ENCODE results near the gene LEPR. TPM values are rescaled to one million over a fixed set of nuclear protein-coding genes. Genes with fewer than 3 reads are reported as not detected.
"Not testable (repeated sequence)": the region's sequence is repeated elsewhere in the genome, so short reads cannot be mapped to it uniquely, and the experiment has no call there.

The LEPR gene
- total RNA-seq, 1 donor from 2014 or later, result 3.6 TPM

DNA sequence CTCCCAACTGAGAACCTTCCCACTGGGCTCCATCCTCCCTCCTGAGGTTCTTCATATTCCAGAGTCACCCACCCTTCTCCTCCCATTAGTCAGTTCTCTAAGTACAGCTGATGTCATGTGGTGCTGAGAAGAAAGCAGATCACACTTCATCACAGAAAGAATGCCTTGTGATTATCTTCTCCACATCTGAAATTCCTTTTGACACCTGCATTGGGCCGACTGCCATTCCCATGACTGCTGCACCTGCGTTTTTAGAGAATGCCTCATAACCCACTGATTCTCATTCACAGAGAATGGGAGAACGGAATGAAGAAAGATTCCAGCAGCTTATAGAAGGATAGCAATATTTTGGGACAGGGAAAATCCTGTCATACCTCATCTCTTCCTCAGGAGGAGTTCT, 14.3 kb downstream of the LEPR start:
- intact Hi-C loops (cut with micrococcal nuclease), result loop anchor here (5.0 kb wide), 1 partner anchor 42 kb away; no protein-coding TSS in a partner anchor

DNA sequence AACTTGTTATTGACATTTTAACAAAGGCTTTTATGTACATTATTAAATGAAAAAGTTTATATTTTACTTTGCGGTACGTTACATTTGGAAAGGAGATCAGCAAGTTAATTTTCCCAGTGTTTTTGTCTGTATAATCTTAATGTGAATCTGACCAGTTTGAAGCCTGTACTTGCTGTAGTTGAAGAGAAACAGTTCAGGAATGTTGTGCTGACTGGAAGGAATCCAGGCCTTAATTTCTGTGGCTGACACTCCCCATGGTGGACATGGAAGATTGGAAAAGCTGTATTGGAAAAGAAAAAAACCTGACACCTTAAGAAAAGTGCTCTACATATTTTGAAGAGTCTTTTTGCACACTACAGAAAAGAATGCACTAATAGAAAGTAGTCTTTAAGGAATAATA, 15.5 kb downstream of the LEPR start:
- intact Hi-C loops (cut with micrococcal nuclease), result no loop called here

DNA sequence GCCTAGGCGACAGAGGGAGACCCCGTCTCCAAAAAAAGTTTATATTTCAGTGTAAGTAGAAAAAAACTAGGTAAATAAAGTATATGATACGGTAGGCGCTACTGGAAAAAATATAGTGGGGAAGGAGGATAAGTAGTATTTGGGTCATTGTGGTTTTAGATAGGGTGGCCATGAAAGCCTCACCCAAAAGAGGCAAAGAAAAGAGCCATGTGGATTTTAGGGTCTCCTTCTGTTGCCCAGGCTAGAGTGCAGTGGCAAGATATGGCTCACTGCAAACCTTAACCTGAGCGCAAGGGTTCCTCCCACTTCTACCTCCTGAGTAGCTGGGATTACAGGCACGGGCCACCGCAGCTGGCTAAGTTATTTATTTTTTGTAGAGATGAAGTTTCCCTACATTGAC, 17.1 kb downstream of the LEPR start:
- intact Hi-C loops (cut with micrococcal nuclease), result no loop called here

DNA sequence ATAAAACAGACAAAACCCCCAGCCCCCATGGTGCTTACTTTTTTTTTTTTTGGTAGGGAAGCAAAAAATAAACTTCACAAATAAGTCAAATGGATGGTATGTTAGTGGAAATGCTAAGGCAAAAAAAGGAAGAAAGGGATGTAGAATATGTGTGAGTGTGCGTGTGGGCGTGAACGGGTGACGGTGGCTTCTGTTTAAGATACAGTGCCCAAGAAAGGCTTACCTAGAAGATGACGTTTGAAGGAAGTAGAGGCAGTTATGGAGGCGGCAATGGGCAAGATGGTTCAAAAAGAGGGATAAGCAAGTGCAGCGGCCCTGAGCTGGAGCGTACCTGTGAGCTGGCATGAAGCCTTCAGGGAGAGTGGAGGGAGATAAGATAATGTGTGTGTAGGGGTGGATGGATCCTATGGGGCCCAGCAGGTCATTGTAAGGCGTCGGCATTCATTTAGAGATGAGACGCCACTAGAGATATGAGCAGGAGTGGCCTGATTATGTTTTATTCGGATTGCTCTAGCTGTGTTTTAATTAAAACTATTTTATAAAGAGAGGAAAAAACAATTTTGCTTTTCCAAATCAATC, 19.9 kb downstream of the LEPR start:
- intact Hi-C loops (cut with micrococcal nuclease), result no loop called here

DNA sequence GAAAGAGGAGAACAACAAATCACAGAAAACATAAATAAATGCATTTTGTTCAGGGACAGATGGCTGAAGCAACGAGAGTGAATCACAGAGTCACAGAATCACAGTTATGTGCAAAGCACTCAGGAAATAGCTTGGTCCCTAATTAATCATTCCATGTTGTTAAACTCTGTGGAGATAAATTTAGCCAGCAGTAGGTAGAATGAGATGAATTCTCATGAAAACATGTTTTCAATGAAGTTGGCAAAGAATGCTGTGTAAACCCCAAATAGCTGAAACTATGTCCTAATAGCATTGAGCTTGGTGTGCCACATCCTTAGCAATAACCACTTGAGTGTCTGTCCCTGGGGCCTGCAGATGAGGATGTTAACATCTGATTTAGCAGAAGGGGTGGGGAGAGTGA, 20.4 kb downstream of the LEPR start:
- intact Hi-C loops (cut with micrococcal nuclease), result no loop called here

DNA sequence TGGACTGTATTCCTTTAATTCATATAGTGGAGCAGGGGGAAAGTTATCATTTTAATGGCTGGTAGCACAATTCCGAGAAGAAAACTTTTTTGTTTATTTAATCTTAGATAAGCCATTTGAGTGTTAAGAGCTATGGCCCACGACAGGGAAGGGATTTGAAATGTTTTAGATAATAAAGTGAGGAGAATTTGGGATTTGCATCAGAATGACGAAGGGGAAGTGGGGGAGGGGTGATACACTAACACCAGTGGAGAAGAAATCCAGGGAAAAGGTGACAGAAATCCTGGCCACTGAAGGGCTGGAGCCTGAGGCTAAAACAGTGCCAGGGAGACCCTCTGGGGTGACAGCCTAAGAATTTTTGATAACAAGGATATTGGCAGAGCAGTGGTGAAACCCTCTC, 21.0 kb downstream of the LEPR start:
- intact Hi-C loops (cut with micrococcal nuclease), result no loop called here

DNA sequence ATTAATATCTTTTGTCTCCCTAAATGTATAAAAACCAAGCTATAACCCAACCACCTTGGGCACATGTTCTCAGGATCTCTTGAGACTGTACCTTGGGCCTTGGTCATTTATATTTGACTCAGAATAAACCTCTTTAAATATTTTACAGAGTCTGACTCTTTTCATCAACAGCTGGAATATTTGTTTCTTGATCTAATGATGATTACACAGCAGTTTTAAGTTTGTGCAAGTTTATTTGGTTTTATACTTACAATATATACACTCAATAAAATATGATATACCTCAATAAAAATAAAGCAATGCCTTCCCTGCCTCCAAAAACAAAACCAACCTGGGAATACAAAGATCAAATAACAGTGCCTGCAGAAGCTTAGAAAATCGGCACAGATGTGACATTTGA, 22.0 kb downstream of the LEPR start:
- intact Hi-C loops (cut with micrococcal nuclease), result no loop called here

DNA sequence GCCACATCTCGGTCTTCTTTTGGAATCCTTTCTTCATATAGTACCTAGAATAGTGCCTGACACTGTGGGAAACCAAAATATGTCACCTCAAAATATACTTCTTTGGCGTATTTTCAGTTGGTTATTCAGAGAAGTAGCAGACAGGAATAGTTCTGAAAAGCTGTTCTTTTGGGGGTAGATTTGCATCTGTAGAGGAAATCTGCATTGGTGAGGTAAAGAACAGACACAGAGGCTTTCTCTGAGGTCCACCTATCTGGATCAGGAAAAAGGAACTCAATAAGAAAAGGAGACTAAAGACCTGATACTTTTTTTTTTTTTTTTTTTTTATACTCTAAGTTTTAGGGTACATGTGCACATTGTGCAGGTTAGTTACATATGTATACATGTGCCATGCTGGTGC, 23.2 kb downstream of the LEPR start:
- intact Hi-C loops (cut with micrococcal nuclease), result no loop called here

DNA sequence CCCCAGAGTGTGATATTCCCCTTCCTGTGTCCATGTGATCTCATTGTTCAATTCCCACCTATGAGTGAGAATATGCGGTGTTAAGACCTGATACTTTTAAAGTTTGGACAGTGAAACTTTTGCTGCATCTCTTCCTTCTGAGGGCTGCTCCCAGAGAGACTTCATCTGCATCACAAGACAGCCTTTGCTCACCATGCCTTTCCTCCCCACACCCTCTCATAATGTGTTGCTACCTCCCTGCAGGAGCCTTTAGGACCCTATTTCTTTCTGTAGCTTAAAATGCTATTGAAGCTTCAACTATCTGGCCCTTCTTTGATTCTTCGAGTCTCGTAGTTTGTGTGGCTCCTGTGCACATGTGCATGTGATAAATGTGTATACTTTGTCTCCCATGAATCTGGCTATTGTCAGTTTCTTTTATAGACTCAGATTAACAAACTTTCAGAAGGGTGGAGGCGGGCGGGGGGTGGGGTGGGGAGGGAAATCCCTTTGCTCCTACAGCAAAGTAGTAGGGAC, 23.7 kb downstream of the LEPR start:
- intact Hi-C loops (cut with micrococcal nuclease), result no loop called here

DNA sequence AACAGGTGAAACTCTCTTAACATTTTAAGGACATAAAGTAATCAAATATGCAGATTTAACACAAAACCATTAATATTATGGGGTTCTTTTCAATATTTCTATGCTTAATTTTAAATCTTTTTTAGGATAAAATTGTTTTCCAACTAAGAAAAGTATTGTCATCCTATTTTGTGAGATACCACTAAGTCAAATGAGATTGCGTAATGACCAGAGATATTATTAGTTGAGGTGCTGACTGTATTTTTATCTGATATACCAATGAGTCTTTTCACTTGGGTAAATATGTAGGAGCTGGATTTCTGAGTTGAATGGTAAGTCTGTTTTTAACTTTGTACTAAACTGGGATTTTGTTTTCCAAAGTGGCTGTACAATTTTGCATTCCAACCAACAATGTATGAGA, 25.4 kb downstream of the LEPR start:
- intact Hi-C loops (cut with micrococcal nuclease), result no loop called here

DNA sequence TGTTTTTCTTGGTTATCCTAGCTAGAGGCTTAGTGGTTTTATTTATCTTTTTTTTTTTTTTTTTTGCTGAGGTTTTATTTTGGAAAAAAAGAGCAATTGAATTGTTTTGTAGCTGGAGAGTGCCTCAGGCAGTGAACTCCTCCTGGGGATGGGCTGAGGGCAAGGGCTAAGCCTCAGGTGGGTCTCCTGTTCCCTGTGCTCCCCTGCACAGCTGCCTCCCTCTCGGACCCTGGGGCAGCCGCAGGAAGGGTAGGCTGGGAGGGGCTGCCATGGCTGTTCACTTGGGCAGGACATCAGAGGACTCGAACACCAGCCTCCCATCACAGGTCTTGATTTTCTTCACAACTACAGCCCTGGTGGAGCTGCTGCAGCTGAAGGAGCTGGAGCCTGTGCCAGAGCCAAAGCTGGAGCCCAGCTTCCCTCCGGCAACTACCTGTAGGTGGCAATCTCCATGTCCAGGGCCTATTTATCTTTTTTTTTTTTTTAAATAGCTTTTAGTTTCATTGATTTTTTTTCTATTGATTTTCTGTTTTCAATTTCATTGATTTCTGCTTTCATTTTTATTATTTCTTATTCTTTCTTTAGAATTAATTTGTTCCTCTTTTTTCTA, 28.9 kb downstream of the LEPR start:
- intact Hi-C loops (cut with micrococcal nuclease), result no loop called here

DNA sequence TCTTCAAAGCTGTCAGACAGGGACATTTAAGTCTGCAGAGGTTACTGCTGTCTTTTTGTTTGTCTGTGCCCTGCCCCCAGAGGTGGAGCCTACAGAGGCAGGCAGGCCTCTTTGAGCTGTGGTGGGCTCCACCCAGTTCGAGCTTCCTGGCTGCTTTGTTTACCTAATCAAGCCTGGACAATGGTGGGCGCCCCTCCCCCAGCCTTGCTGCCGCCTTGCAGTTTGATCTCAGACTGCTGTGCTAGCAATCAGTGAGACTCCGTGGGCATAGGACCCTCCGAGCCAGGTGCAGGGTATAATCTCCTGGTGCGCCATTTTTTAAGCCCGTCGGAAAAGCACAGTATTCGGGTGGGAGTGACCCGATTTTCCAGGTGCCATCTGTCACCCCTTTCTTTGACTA, 35.2 kb downstream of the LEPR start:
- intact Hi-C loops (cut with micrococcal nuclease), result loop anchor here (5.0 kb wide), 1 partner anchor 388 kb away; no protein-coding TSS in a partner anchor

DNA sequence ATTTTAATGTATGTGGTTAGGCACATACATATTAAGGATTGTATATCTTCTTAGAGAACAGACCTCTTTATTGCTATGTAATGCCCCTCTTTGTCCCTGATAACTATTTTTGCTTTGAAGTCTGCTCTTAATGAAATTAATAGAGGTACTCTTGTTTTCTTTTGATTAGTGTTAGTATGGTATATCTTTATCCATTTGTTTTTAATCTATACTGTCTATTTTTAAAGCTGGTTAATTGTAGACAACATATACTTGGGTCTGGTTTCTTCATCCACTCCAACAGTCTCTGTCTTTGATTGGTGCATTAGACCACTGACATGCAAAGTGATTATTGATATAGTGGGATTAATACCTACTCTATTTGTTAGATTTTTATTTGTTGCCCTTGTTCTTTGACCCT, 36.0 kb downstream of the LEPR start:
- intact Hi-C loops (cut with micrococcal nuclease), result loop anchor here (5.0 kb wide), 1 partner anchor 389 kb away; no protein-coding TSS in a partner anchor

DNA sequence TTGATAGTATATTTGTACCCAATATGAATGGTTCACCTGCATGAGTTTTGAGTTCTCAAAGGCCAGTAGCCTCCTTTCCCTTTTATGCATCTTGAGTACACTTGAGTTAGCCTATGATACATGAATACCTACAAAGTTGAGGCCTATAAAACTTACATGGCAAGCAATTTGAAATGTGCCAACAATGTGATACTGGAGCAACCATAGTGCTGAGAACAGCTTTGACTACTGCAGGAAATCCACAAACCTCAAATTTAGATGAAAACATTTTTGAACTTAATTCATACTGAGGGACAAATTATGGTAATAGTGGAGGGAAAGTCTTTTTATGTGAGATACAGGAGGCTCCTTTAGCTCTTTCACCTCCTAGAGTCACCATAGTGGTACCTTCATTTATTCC, 37.4 kb downstream of the LEPR start:
- intact Hi-C loops (cut with micrococcal nuclease), result loop anchor here (2.0 to 5.0 kb wide), 3 partner anchors 65 to 391 kb away; partner anchors contain the start of gene DNAJC6

DNA sequence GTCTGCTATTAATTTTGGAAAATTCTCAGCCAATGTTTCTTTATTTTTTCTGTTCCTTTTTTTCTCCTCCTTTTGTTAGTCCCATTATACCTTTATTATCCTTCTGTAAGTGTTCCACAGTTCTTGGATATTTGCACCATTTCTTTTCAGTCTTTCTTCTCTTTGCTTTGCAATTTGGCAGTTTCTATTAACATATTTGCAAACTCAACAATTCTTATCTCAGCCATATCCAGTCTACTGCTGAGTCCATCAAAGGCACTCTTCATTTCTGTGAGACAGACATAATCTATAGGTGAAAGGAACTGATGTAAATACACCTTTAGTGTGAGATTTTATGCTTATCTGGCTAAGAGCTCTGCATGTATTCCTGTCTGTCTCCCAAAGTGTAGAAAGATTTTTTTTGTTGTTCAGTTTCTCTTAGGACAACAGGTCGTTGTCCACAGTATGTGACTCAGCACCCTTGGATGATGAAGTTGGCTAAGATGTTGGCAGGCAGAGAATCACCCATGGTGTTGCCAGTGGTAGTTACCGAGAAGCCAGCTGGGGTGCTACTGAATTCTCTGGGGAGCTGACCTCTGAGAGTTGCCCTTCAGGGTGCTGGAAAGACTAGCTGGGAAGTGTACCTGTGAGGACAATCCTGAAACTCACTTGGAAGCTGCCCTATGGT, 38.4 kb downstream of the LEPR start:
- intact Hi-C loops (cut with micrococcal nuclease), result loop anchor here (1.0 to 5.0 kb wide), 8 partner anchors 28 to 392 kb away; partner anchors contain the start of gene DNAJC6

DNA sequence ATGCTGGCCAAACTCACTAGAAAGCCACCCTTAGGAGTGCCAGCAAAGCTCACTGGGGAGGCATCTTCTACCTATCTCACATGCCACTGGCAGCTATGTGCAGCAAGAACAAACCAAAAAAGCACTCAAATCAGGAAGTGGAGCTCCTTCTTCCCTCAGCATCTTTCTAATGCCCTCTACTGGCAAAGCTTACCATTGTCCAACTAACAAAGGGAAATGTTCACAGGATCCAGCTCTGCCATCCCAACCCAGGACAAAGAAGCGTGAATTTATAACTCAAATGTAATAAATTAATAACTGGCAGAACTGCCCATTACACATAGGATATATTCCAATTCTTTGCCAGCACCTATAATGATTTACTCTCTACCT, 38.9 kb downstream of the LEPR start:
- intact Hi-C loops (cut with micrococcal nuclease), result loop anchor here (1.0 to 5.0 kb wide), 8 partner anchors 28 to 392 kb away; partner anchors contain the start of gene DNAJC6

DNA sequence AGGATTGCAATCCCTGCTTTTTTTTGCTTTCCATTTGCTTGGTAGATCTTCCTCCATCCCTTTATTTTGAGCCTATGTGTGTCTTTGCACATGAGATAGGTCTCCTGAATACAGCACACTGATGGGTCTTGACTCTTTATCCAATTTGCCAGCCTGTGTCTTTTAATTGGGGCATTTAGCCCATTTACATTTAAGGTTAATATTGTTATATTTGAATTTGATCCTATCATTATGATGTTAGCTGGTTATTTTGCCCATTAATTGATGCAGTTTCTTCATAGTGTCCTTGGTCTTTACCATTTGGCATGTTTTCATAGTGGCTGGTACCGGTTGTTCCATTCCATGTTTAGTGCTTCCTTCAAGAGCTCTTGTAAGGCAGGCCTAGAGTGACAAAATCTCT, 45.4 kb downstream of the LEPR start:
- intact Hi-C loops (cut with micrococcal nuclease), result not testable (repeated sequence)

DNA sequence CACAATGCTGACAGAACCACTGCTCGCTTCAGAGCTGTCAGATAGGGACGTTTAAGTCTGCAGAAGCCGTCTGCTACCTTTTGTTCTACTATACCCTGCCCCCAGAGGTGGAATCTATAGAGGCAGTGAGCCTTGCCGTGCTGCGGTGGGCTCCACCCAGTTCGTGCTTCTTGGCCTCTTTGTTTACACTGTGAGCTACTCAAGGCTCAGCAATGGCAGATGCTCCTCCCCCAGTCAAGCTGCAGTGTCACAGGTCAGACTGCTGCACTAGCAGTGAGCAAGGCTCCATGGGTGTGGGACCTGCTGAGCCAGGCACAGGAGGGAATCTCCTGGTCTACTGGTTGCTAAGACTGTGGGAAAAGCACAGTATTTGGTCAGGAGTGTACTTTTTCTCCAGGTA, 47.1 kb downstream of the LEPR start:
- intact Hi-C loops (cut with micrococcal nuclease), result no loop called here

DNA sequence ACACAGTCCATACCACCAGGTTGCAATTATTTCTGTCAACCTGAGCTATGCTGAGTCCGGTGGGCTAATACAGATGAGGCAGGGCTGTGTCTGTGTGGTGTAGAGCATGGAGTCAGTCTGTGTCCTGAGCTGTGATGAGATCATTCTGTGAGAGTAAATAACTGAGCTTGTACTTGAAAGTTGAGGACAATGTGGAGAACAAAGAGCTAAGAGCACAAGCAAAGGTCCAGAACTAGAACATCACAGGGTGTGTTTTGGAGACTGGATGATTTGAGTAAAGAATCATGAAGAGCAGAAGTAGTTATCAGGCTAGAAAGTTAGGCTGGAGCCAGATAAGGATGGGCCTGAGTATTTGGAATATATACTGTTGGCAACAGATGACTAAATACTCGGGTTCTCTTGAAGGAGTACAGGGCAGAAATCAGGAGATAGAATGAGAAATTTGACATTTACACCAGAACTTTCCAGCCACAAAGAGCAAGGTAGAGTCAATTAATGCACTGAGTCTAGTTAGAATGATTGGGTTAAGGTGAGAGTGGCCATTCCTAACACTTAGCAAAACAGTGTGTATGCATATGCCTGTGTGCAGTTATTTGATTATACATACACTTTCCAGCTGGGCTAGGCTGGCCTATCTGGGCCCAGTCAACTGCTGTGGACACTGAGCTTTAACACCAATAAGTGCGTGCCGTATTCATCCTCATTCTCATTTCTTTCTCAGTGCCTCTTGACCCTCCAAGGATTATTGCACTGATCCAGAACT, 48.8 kb downstream of the LEPR start:
- intact Hi-C loops (cut with micrococcal nuclease), result no loop called here

DNA sequence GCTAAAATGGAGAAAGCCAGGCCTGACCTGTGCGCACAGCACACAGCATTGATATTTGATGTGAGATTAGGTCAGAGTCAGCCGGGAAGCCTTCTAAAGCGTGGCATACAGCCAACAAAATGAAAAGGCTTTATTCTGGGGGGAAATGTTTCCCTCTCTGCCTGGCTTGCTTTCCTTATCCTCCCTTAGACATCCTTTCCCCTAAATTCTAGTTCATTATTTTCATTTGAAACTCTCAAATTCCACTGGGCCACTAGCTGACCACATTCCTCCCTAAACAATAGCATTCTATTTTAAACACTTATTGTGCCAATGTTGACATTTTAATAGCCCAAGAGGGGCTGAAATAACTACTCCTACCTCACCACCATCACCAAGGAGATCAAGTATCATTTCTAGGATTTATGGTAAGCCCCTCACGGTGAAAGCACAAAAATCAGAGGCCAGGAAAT, 49.4 kb downstream of the LEPR start:
- intact Hi-C loops (cut with micrococcal nuclease), result no loop called here

All from T-helper 1 cell treated with Interleukin-12 subunit alpha and Interleukin-12 subunit beta and Interleukin-4 antibody, amounts not matched to agents 30 ng/mL and 1 ng/mL, for 36 hours (primary cell).